ENCODE results near the gene SLC35E4.

- no peak for TF ChIP-seq CTCF (IDR thresholded peaks at IDR 0.05)
- no peak for TF ChIP-seq EZH2 (IDR thresholded peaks at IDR 0.05; ENCODE audit: borderline replicate concordance, insufficient read depth, low read depth, low read length, poor library complexity, severe bottlenecking)
Observed at GRCh38 chr22:30649430-30650007, 13.9 kb downstream of the SLC35E4 start.
